CD4-positive, alpha-beta T cell treated with Interleukin-21 for 1 hour (primary cell): ENCODE data around the gene YJU2.
"Not testable (repeated sequence)": the region's sequence is repeated elsewhere in the genome, so short reads cannot be mapped to it uniquely, and the experiment has no call there.

ENCODE experiments used
- DNase-seq: peaks from one replicate; pipeline ENCODE4 v3.0.0-alpha.2; 2020

The YJU2 gene

GRCh38 chr19:4268816-4269430 is 22.0 kb downstream of the YJU2 start:
- no peak for DNase-seq

- no peak for DNase-seq
These were observed 26.0 kb downstream of the YJU2 start for GRCh38 chr19:4272894-4273293.

GRCh38 chr19:4274321-4274686 is 27.4 kb downstream of the YJU2 start:
- not testable (repeated sequence) for DNase-seq

- DNase-seq: no peak
These were observed 30.4 kb downstream of the YJU2 start for GRCh38 chr19:4277191-4277696.

GRCh38 chr19:4278010-4278409 is 31.1 kb downstream of the YJU2 start:
- no peak for DNase-seq

- no peak for DNase-seq
These were observed 31.8 kb downstream of the YJU2 start, which contains the start of gene SHD for GRCh38 chr19:4278419-4279266. TSS of gene SHD (plus strand) at chr19:4279266. CDS start at chr19:4280064, 798 bp downstream.

GRCh38 chr19:4279267-4279529 is 32.3 kb downstream of the YJU2 start:
- no peak for DNase-seq

- DNase-seq: no peak
These were observed 32.9 kb downstream of the YJU2 start for GRCh38 chr19:4279530-4280422.

GRCh38 chr19:4284176-4284958 is 37.5 kb downstream of the YJU2 start:
- no peak for DNase-seq

- DNase-seq: no peak
These were observed 38.1 kb downstream of the YJU2 start for GRCh38 chr19:4284974-4285373.

GRCh38 chr19:4286141-4286540 is 39.3 kb downstream of the YJU2 start:
- not testable (repeated sequence) for DNase-seq

GRCh38 chr19:4288091-4288777 is 41.4 kb downstream of the YJU2 start:
- DNase-seq: no peak

- DNase-seq: no peak
These were observed 44.4 kb downstream of the YJU2 start for GRCh38 chr19:4291184-4291732.

- no peak for DNase-seq
These were observed 45.6 kb downstream of the YJU2 start for GRCh38 chr19:4292515-4292914.

GRCh38 chr19:4294389-4294788 is 47.5 kb downstream of the YJU2 start:
- no peak for DNase-seq

- no peak for DNase-seq
These were observed 49.3 kb downstream of the YJU2 start for GRCh38 chr19:4295972-4296771.

GRCh38 chr19:4297901-4298809 is 51.3 kb downstream of the YJU2 start:
- no peak for DNase-seq

GRCh38 chr19:4298810-4299550 is 52.1 kb downstream of the YJU2 start:
- DNase-seq: no peak

GRCh38 chr19:4300589-4300988 is 53.7 kb downstream of the YJU2 start:
- DNase-seq: no peak
